Astrocyte (in vitro differentiated cells and primary cell): Measurements from ENCODE around the gene DUSP3.

Experiments used
- CTCF ChIP-seq: IDR thresholded peaks from 2 replicates; pipeline ENCODE4 v1.5.1; 2011; ENCODE audit warnings: low read depth, mild to moderate bottlenecking, inconsistent platforms, low read length, moderate library complexity; ENCODE audit not compliant: insufficient read depth
- EZH2 ChIP-seq: IDR thresholded peaks from 2 replicates; pipeline ENCODE4 v1.6.1; 2012; ENCODE audit warnings: mild to moderate bottlenecking, low read length, inconsistent platforms; ENCODE audit not compliant: insufficient read depth

GRCh38 chr17:43758497-43759174, 20.1 kb downstream of the DUSP3 start, which contains the start of gene SOST:
- TF ChIP-seq EZH2 (no peak), CTCF (no peak)
